Right ventricle myocardium inferior (tissue), 1 donor: ENCODE results near the gene PLXNA2. TPM values are rescaled to one million over a fixed set of nuclear protein-coding genes. Genes with fewer than 3 reads are reported as not detected.

ENCODE experiments used
- ATAC-seq: fragments of 200-7000 bp; cut with Tn5 transposase; one replicate; pipeline ENCODE4 v1.9.1; 2020; ENCODE audit warnings: mild to moderate bottlenecking, moderate library complexity
- DNase-seq: peaks from one replicate; pipeline ENCODE4 v3.0.0; 2021; ENCODE audit errors: missing footprints
- intact Hi-C: fragments of 100-400 bp; cut with DNase I; formaldehyde crosslinking; loops from one replicate; pipeline ENCODE4 v1.11.0; 2022
- total RNA-seq: library from RNA; stranded (reverse); fragmentation: NEBNext Ultra II Directional; extraction: Animal tissue kit (Norgen Biotek cat#: 25700); gene quantifications from one replicate; pipeline ENCODE4 v1.2.1, GENCODE V29; 2021
- donor health status: DM: no; HTN: yes; CAD: no; lungs with severe emphysema.

PLXNA2 gene
- total RNA-seq, 1 donor from 2014 or later, result 15.3 TPM

DNA sequence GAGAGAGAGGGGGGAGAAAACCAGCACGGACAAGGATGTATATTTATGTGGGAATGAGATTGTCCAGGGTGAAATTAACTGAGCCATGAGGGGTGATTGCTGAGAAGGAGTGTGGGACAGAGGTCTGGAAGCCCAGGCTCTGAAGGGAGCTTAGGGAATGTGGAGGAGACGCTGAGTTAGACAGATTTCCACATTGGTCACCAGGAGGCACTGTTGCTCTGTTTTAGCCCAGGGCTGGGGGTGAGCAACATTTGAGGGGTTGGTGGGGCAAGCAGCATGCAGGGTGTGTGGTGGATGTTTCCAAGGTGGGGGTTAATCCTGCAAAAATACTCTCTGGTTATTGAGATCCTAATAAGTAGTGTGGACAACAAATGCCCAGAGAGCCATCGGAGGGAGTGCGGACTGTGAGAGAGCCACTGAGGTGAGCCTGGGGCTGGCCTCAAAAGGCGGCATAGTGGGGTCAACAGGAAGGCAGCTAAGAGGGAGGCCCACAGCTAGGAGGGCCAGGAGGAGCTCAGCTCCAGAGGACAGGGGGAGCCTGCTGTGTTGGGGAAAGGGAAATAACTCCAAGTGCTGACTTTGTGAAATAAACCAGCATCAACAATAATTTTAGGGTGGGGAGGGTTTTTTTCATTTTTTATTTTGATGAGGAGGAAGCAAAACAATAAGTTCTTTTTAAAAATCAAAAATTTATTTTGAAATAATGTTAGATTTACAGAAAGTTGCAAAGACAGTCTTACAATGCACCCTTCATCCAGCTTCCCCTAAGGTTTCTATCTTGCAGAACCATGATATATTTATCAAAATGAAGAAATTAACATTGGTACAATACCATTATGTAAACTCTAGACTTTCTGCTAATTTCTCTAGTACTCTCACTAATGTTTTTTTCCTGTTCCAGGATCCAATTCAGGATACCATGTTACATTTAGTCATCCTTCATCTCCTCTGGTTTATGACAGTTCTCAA lies 250.4 kb downstream of the PLXNA2 start:
- DNase-seq, result no peak
- ATAC-seq, result no peak
- intact Hi-C loops, result no loop called here

DNA sequence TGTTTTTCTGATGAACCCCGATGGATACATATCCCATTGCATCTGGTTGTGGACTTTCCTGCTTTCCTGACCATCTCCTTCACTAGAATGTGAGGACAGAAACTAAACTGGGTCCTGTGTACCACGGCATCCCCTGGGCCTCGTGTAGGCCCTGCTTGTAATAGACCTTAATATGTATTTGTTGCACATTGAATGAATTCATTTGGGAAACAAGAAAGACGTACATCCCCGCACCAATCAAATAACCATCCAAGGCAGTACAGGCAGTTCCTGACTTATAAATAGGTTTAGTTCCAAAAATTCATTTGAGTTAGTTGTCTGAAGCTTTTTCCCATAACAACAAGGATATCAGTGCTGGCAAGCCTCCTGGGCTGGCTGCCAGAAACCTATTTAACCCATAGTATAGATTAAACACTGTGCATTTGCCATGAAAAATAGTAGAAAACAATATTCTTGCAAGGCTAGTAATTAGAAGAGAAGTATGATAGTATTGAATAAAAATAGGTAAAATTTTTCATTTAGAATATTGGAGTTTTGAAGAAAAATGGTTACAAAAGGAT lies 251.4 kb downstream of the PLXNA2 start:
- intact Hi-C loops, result no loop called here
- DNase-seq (no peak), ATAC-seq (no peak)

DNA sequence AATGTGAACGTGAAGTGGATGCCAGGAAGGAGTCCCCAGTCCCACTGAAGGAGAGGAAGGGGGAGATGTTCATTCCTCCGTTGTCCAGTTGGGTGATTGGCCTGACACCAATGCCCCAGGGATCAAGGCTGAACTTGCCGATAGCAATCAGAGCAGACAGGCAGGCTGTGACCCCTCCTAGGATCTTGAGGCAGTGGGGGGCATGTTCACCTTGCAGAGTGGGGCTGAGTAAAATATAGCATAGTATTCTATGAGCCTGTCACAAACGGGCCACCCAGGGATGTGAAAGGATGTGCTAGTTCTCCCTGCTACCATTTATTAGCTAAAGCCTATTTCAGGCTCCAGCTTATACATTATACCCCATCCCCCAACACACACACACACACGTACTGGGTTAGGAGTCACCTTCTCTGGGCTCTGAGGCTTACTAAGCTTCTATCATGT lies 252.6 kb downstream of the PLXNA2 start:
- ATAC-seq (no peak), DNase-seq (no peak)
- intact Hi-C loops, result no loop called here

DNA sequence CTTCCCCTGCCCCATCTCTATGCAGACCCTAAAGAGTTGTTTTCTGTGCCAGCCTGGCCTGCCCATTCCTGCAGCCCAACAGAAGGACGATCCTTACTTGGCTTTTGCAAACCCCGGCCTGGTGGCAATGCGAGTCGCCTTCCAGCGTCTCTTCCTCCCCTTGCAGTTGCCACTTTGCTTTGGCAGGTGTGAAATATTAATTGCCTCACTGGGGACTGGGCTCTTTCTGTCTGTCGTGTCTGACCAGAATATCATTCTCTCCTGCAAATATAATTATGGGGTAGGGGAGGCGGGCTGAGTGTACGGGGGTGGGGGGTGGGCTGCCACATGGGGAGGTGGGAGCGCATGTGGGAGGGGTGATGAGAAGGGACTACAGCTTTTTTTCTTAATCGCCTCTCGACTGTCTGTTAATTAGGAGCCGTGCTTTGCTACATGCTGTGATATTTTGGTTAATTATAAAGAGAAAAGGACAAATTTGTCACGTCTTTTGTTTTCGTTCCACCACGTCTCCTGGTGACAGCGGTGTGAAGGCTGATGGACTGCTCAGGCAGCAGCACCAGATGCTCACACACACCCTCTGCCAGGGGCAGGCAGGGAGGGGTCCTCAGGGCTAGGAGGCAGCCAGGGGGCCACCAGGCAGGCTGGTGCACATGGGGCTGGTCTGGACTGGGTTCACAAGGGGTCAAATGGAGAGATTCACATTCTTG lies 253.2 kb downstream of the PLXNA2 start:
- intact Hi-C loops, result no loop called here
- no peak for ATAC-seq
- no peak for DNase-seq

DNA sequence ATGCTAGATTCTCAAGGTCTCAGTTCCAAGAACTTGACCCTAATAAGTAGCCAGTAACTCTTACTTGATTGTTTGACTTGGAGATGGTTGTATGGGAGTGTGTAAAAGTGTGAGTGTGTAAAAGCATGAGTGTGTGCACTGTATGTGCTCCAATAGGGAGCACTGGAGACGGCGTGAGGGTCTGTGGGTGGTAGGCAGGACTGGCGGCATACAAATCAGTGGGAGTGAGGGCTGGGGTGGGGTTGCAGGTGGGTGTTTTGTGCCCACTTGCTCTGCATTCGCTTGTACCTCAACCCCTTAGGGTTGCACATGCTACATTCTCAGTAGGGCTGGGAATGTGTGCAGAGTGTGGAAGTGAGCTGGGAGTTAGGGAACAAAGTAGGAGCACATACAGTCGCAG lies 253.7 kb downstream of the PLXNA2 start:
- ATAC-seq, result no peak
- intact Hi-C loops, result no loop called here
- no peak for DNase-seq

DNA sequence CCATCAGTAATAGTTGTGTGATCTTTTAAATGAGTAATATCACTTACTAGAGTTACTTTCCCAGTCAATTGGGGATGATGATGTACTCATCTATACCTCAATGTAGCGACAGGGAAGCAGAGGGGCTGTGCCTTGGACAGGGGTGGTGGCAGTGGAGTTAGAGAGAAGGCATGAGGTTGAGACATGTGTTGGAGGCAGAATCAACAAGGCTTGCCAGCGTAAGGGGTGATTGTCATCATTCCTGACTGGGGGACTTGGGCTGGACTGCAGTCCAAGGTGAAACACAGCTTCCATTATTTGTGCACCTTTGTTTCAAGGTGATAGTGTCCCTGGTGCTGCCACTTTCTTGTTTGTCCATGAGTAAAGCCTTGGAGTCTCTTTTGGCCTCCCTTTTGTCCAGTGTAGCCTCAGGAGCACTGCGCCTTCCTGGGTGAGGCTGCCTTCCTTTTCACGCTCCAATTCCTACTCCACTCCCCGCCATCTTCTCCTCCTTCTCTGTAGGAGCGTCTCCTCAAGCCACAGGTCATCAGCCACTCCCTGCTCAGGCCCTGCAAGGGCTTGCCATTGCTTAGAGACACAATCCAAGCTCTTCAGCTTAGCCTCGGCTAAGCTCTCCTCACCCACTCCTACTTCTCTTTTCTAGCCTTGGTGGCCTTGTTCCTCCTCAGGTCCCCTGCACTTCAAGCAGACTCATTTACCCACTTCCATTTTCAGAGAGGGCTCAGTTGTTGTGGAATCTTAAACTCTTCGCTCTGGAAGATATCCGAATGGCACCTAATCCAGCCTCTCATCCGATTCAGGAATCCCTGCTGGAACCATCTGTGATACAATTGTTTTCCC lies 255.6 kb downstream of the PLXNA2 start:
- DNase-seq (no peak), ATAC-seq (no peak)
- intact Hi-C loops, result no loop called here

DNA sequence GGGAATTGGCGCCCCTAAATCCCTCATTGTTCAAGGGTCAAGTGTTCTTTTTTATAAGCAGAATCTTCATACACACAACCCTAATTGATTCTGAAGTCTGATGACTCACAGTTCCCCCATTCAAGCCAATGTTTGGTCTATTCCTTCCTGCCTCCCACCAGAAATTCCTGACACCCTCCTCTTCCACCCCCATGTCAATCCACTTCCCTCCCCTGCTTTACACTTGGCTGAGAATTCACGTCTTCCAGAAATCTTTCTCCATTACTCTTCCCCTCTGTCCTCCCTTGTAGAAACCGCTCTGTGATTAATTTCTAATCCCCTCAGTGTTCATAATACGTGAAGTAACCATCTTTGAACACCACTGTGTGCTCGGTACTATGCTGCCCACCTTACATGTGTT lies 257.0 kb downstream of the PLXNA2 start:
- no peak for ATAC-seq

DNA sequence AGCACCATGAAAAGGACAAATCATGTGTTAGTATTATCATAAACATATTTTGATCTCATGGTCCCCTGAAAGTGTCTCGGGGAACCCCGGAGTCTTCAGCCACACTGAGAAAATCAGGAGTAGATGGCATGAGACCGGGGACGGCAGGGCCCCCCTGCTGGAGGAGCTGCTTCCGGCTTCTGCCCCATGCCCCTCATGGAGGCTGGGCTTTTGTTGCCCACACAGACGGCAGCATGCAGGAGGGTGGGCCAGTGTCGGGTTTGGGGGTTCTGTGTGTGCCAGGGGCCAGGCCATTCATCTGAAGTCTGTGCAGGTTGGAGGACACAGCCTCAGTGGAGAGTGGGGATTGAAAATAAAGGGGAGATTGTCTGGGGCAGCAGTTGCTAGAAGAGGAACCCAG lies 258.2 kb downstream of the PLXNA2 start:
- intact Hi-C loops, result no loop called here
- ATAC-seq (no peak), DNase-seq (no peak)

More for the DNA sequence above, 257.0 kb downstream of the PLXNA2 start:
- no peak for DNase-seq
- intact Hi-C loops, result no loop called here

DNA sequence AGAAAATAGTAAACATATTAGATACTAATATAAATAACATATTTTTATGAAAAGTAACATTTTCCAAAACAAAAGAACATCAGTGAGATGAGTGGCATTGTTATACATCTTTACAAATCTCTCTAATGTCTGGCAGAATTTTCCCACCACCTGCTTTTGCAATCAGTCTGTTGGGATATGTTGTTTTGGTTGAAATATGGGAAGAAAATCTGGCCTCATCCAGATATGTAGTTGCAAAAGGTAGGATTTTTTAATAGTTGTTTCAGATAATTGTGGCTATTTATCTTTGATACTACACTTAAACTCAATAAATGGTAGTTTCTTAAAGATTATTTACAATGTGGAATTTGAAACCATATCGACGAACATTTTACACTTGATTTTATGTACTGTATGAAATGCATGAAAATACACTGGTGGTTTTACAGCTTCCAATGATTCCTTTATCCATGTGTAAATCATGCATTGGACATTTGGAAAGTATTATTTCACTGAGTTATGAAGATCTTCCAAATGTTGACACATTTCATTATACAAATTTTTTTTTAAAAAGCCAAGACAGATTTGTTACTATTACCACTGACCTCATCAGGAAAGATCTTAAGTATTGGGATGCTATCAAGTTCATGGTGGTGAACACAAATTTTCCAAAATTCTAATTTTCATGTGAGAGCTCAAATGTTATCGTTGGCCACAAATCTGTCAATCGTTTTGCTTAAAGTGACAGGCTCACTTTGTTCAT lies 259.2 kb downstream of the PLXNA2 start:
- intact Hi-C loops, result no loop called here
- no peak for DNase-seq
- ATAC-seq, result no peak

DNA sequence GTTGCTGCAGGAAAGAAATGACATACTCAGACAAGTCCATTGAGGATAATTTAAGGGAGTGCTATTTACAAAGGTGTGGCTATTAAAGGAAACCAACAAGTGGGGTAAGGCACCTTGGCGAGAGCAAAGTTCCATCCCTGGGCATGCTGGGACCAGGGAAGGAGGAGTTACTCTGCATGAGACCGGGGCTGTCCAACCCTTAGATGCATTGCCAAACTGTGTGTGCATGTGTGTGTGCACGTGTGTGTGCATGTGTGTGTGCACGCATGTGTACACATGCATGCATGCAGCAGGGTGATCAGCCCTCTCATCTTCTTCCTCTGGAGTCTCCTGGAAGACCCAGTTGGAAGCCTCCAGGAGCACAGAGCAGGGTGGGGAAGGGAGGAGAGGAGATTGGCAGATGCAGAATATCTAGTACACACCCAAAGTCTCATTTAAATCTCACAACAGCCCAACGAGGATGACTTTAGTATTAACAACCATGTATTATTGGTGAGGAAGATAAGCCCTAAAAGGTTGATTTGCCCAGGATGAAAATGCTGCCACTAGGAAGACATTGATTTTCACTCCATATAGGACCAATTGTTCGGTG lies 261.0 kb downstream of the PLXNA2 start:
- DNase-seq (no peak), ATAC-seq (no peak)
- intact Hi-C loops, result no loop called here

DNA sequence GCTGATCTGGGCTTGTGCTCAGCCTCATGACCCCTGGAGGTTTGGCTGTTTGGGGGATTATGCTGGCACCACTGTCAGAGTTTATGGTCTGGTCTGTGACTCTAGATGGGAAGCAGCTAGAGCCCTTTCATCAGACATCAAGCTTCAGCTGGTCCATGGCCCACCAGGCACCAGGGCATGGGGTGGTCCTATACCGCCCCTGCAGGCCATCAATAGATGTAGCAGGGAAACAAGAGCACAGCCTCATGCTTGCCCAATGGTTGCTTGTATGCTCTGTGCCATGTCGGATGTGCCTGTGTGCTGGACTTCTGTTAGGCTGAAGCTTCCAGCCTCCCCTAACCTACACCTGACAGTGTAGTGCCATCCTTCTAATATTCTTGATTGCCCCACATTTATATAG lies 262.2 kb downstream of the PLXNA2 start:
- intact Hi-C loops, result no loop called here
- DNase-seq (no peak), ATAC-seq (no peak)

DNA sequence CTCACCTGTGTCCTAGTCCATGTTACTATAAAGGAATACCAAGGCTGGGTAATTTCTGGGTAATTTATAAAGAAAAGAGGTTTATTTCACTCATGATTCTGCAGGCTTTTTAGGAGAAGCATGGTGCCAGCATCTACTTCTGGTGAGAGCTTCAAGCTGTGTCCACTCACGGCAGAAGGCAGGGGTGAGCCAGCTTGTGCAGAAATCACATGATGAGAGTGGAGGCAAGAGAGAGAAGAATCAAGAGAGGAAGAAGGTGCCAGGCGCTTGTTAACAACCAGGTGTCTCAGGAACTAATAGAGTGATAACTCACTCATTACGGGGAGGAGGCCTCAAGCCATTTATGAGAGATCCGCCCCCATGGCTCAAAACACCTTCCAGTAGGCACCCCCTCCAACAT lies 265.7 kb downstream of the PLXNA2 start:
- intact Hi-C loops, result no loop called here

DNA sequence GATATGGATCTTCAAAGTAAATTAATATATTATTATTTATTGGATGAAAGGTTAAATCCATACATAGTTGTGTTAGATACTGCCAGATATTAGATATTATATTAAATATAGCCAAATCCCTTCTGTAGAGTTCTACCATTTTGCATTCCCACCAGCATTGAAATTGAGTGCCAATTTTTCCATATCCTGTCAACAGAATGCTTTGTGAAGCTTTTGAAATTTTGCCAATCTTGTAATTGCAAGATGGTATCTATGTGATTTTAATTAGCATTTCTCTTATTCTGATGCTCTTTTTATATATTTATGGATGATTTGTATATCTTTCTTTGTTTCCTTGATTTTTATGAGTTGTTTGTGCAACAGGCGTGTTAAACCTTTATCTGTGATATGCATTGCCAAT lies 266.3 kb downstream of the PLXNA2 start:
- DNase-seq (no peak), ATAC-seq (no peak)
- intact Hi-C loops, result no loop called here

More for the DNA sequence above, 265.7 kb downstream of the PLXNA2 start:
- DNase-seq (no peak), ATAC-seq (no peak)

DNA sequence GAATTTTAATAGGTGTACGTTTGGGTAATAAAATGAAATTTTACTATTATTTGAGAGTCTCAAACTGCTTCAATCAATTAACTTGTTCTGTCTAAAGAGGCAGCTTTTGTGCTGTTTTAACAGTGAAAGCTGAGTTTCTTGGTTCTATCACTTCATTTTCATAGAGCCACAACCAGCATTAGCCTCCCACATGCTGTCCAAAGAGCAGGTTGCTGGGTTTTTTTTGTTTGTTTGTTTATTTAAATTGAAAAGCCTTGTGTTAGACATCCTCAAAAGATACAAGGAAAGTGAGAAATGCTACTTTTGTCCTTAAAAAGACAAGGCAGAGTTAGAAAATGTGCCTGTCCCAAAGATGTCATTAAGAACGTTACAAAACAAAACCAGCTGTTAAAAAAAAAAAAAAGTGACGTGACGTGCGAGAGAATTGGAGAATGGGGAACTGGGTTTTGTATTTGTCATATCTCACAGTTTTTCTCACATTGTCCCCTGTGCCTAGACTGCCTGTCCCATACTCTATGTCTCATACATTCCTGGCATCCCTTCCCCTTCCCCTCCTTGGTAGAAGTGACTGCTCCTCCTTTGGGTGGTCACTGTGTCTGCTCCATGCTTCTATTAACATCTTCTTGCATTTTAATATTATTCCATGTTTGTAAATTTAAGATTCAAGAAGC lies 270.2 kb downstream of the PLXNA2 start:
- ATAC-seq (no peak), DNase-seq (no peak)
- intact Hi-C loops, result no loop called here

DNA sequence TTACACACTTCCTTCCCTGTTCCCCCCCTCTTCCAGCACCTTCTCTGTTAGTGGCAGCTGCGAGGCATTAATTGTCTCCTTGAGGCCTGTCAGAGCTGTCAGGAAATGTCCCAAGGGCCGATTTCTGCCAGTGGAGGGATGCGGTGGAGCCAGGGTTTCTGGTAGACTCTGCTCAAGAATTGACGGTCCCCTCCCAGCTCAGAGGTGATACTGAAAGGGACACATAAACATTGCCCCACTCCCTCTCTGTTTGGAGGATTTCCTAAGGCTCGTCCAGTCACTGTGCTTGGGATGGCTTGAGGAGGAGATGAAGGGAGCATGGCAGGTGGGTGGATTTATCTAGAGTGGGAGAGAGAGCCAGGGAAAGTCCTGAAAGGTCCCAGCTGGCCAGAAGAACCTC lies 271.8 kb downstream of the PLXNA2 start:
- intact Hi-C loops, result no loop called here
- no peak for DNase-seq
- ATAC-seq, result peak; percentile 51
